DND-41 (cell line): ENCODE measurements around the gene BAIAP2.

ENCODE experiments used
- EZH2 ChIP-seq: IDR thresholded peaks from 3 replicates; pipeline ENCODE4 v1.6.1; 2012; ENCODE audit warnings: borderline replicate concordance, low read depth, mild to moderate bottlenecking, moderate library complexity, low read length, inconsistent platforms; ENCODE audit not compliant: severe bottlenecking
- TF ChIP-seq, protein P1 (sequence below): IDR thresholded peaks from 2 replicates; pipeline ENCODE4 v1.5.1; 2012; ENCODE audit warnings: borderline replicate concordance, low read length, moderate library complexity, mild to moderate bottlenecking; ENCODE audit not compliant: poor library complexity, severe bottlenecking; ENCODE audit errors: extremely low read depth

GRCh38 chr17:81153340-81153803, 118.4 kb downstream of the BAIAP2 start:
- TF ChIP-seq, protein P1, sequence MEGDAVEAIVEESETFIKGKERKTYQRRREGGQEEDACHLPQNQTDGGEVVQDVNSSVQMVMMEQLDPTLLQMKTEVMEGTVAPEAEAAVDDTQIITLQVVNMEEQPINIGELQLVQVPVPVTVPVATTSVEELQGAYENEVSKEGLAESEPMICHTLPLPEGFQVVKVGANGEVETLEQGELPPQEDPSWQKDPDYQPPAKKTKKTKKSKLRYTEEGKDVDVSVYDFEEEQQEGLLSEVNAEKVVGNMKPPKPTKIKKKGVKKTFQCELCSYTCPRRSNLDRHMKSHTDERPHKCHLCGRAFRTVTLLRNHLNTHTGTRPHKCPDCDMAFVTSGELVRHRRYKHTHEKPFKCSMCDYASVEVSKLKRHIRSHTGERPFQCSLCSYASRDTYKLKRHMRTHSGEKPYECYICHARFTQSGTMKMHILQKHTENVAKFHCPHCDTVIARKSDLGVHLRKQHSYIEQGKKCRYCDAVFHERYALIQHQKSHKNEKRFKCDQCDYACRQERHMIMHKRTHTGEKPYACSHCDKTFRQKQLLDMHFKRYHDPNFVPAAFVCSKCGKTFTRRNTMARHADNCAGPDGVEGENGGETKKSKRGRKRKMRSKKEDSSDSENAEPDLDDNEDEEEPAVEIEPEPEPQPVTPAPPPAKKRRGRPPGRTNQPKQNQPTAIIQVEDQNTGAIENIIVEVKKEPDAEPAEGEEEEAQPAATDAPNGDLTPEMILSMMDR, result no peak
- TF ChIP-seq EZH2, result no peak
